ENCODE data around the gene MXRA7. TPM values are rescaled to one million over a fixed set of nuclear protein-coding genes. Genes with fewer than 3 reads are reported as not detected.

Gene MXRA7
- total and polyA plus RNA-seq, 2 experiments from 2014 or later = 48.0 to 625 TPM

DNA sequence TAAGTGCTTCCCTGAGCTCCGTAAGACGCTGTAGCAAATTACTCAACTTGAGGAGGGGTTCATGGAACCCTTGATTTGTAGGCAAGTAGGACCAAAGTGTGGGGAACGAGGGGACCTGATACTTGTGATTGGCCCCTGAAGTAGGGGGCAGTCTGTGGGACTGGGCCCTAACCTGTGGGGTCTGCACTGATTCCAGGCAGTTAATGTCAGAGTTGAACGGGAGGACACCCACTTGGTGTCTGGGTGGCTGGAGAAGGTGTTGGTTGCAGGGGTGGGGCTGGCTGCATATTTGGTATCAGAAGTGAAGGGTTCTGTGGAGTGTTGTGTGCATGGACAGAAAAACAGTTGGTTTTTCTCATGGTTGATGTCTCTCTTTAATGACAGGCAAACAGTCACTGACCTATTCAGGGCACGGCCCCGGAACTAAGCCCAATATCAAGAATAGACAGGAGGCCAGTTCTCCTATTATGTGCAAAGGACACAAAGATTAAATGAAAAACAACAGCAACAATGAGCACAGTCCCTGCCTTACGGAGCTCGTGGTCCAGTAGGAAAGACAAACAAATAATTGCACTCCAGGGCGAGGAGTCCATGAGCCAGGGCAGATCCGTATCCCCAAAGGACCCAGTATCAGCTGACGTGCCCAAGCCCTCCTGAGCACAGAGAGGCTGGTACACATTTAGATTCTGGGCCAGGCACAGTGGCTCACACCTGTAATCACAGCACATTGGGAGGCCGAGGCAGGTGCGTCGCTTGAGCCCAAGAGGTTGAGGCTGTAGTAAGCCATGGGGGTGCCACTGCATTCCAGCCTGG lies 19.2 kb downstream of the MXRA7 start:
- WGBS, 2 experiments (ENCODE audit: low coverage in 1 of 2, low lambda C conversion rate in 2 of 2, missing lambda C conversion rate in 2 of 2) = 94 to 96% methylated on average over 14 of the region's 14 CpGs
- H3K4me1 ChIP-seq (ENCODE audit: insufficient read depth) = peaks cover 67% of the 10 kb centered on the region
- no peak overlapping the region for H3K4me2 ChIP-seq (ENCODE audit: unreplicated experiment)
- H3K9ac ChIP-seq = no peak overlapping the region
- peaks cover 3% of the 10 kb centered on the region; the same call in 1 of the 2 replicates for H3K36me3 ChIP-seq (ENCODE audit: low read depth)
- no peak overlapping the region for H3K4me3 ChIP-seq
- no peaks in the 10 kb centered on the region for H3K27me3 ChIP-seq (replicated peaks; ENCODE audit: insufficient read depth)
- H3K9me3 ChIP-seq (ENCODE audit: low read depth) = no peaks in the 10 kb centered on the region
- in situ Hi-C loops (cut with MboI) = no loop called here
- H3K27ac ChIP-seq = no peak overlapping the region
- no peaks in the 10 kb centered on the region for H4K20me1 ChIP-seq (ENCODE audit: insufficient read depth)
- H3F3A ChIP-seq (ENCODE audit: insufficient read depth) = peaks cover 49% of the 10 kb centered on the region
- H2AFZ ChIP-seq = no peak overlapping the region
- no peak for DNase-seq
- H3K9me2 ChIP-seq (ENCODE audit: insufficient read depth) = no peaks in the 10 kb centered on the region
- TF ChIP-seq EZH2phosphoT487 (IDR thresholded peaks at IDR 0.05; ENCODE audit: insufficient read depth, low read depth) = no peak
- TF ChIP-seq EZH2 (IDR thresholded peaks at IDR 0.05; ENCODE audit: insufficient read depth, poor library complexity, severe bottlenecking) = no peak
- H3K79me2 ChIP-seq (ENCODE audit: insufficient read depth) = peaks cover 98% of the 10 kb centered on the region

DNA sequence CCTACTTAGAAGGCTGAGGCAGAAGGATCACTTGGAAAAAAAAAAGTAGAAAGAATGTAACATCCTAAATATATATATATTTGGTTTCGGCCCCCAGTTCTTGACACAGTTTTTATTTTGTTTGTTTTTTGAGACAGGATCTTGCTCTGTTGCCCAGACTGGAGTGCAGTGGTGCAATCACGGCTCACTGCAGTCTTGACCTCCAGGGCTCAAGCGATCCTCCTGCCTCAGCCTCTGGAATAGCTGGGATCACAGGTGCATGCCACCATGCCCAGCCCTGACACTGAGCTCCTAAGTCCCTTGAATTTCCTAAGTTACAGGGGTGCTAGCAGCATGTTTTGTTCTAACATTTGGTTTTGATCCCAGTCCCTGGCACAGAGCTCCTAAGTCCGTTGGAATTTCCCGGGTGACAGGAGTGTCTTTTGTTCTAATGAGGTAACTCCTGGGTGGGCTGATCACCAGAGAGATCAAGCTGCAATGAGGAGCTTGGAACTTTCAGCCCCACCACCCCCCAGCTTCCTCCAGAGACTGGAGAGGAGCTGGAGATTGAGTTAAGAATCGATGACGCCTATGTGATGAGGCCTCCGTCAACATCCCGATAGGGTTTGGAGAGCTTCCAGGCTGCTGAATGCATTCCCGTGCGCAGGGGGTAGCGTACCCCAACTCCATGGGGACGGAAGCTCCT lies 20.0 kb downstream of the MXRA7 start:
- Histone ChIP-seq H3K4me1 (ENCODE audit: insufficient read depth) (peaks cover 59% of the 10 kb centered on the region), H3K4me2 (ENCODE audit: unreplicated experiment) (no peak overlapping the region), H3K9ac (no peak overlapping the region), H3K9me2 (ENCODE audit: insufficient read depth) (no peaks in the 10 kb centered on the region), H3K9me3 (ENCODE audit: low read depth) (no peaks in the 10 kb centered on the region), H4K20me1 (ENCODE audit: insufficient read depth) (no peaks in the 10 kb centered on the region), H3K79me2 (ENCODE audit: insufficient read depth) (peaks cover 98% of the 10 kb centered on the region), H3F3A (ENCODE audit: insufficient read depth) (peaks cover 41% of the 10 kb centered on the region), H3K27ac (no peak overlapping the region), H3K4me3 (no peak overlapping the region), H2AFZ (no peak overlapping the region), H3K36me3 (ENCODE audit: low read depth) (peaks cover 3% of the 10 kb centered on the region; the same call in 1 of the 2 replicates), H3K27me3 (replicated peaks; ENCODE audit: insufficient read depth) (no peaks in the 10 kb centered on the region)
- no peak for DNase-seq
- no peak for TF ChIP-seq EZH2 (IDR thresholded peaks at IDR 0.05; ENCODE audit: insufficient read depth, poor library complexity, severe bottlenecking)
- no peak for TF ChIP-seq EZH2phosphoT487 (IDR thresholded peaks at IDR 0.05; ENCODE audit: insufficient read depth, low read depth)
- in situ Hi-C loops (cut with MboI) = no loop called here
- WGBS, 2 experiments (ENCODE audit: low coverage in 1 of 2, low lambda C conversion rate in 2 of 2, missing lambda C conversion rate in 2 of 2) = 74 to 75% methylated on average over 13 of the region's 13 CpGs

DNA sequence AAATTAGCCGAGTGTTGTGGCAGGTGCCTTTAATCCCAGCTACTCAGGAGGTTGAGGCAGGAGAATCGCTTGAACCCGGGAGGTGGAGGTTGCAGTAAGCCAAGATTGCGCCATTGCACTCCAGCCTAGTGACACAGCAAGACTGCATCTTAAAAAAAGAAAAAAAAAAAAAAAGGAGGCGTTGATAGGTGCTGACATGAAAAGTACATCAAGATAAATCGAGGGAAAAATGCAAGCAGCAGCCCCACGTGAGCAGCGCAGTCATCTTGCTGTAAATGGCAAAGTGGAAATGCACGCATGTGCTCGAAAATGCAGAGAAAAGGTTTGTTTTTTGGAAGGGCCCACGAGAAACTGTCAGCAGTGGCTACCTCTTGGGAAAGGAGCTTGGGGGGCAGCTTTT lies 20.9 kb downstream of the MXRA7 start:
- Histone ChIP-seq H3K27me3 (replicated peaks; ENCODE audit: insufficient read depth) (no peaks in the 10 kb centered on the region), H3K27ac (peak overlapping the region; percentile 96), H3K9me2 (ENCODE audit: insufficient read depth) (no peaks in the 10 kb centered on the region), H4K20me1 (ENCODE audit: insufficient read depth) (no peaks in the 10 kb centered on the region), H3F3A (ENCODE audit: insufficient read depth) (peaks cover 34% of the 10 kb centered on the region), H3K4me3 (no peak overlapping the region), H3K4me1 (ENCODE audit: insufficient read depth) (peaks cover 53% of the 10 kb centered on the region), H3K79me2 (ENCODE audit: insufficient read depth) (peaks cover 97% of the 10 kb centered on the region), H3K9me3 (ENCODE audit: low read depth) (no peaks in the 10 kb centered on the region), H3K36me3 (ENCODE audit: low read depth) (peaks cover 3% of the 10 kb centered on the region; the same call in 1 of the 2 replicates), H2AFZ (no peak overlapping the region), H3K9ac (no peak overlapping the region), H3K4me2 (ENCODE audit: unreplicated experiment) (no peak overlapping the region)
- in situ Hi-C loops (cut with MboI) = no loop called here
- TF ChIP-seq EZH2phosphoT487 (IDR thresholded peaks at IDR 0.05; ENCODE audit: insufficient read depth, low read depth) = no peak
- no peak for TF ChIP-seq EZH2 (IDR thresholded peaks at IDR 0.05; ENCODE audit: insufficient read depth, poor library complexity, severe bottlenecking)
- no peak for DNase-seq
- WGBS, 2 experiments (ENCODE audit: low coverage in 1 of 2, low lambda C conversion rate in 2 of 2, missing lambda C conversion rate in 2 of 2) = 91% methylated on average over 11 of the region's 11 CpGs

DNA sequence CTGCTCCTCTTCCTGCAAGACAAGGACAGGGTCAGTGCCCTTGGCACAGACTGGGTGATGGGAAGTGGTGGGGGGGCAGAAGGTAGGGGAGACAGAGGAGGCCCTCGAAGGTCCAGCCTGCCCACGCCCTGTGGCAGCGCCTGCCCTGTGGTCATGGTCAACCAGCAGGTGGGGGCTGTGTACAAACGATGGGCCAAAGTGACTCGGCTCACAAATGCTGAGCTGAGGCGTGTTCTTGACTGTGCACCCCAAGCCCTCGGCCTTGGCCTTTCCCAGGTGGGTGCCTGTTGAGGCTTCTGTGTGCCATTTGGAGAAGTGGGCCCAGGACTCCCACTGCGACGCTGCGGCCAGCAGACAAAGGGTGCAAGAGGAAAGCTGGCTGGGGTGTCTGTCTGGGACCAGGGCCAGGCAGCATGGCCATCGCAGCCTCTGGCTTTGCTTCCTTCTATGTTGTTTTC lies 22.6 kb downstream of the MXRA7 start:
- TF ChIP-seq EZH2phosphoT487 (IDR thresholded peaks at IDR 0.05; ENCODE audit: insufficient read depth, low read depth) = no peak
- no peak for TF ChIP-seq EZH2 (IDR thresholded peaks at IDR 0.05; ENCODE audit: insufficient read depth, poor library complexity, severe bottlenecking)
- Histone ChIP-seq H3K4me2 (ENCODE audit: unreplicated experiment) (peak overlapping the region; percentile 71), H3K4me1 (ENCODE audit: insufficient read depth) (peaks cover 36% of the 10 kb centered on the region), H3F3A (ENCODE audit: insufficient read depth) (peaks cover 30% of the 10 kb centered on the region), H3K9me3 (ENCODE audit: low read depth) (no peaks in the 10 kb centered on the region), H3K9me2 (ENCODE audit: insufficient read depth) (no peaks in the 10 kb centered on the region), H3K4me3 (peak overlapping the region; percentile 41), H3K79me2 (ENCODE audit: insufficient read depth) (peaks cover 89% of the 10 kb centered on the region), H3K27ac (peak overlapping the region; percentile 96), H3K36me3 (ENCODE audit: low read depth) (peaks cover 7% of the 10 kb centered on the region; the same call in 1 of the 2 replicates), H4K20me1 (ENCODE audit: insufficient read depth) (no peaks in the 10 kb centered on the region), H3K9ac (peak overlapping the region; percentile 75), H3K27me3 (replicated peaks; ENCODE audit: insufficient read depth) (no peaks in the 10 kb centered on the region), H2AFZ (no peak overlapping the region)
- DNase-seq = peak; percentile 76
- WGBS, 2 experiments (ENCODE audit: low coverage in 1 of 2, low lambda C conversion rate in 2 of 2, missing lambda C conversion rate in 2 of 2) = 29 to 31% methylated on average over 11 of the region's 11 CpGs
- in situ Hi-C loops (cut with MboI) = no loop called here
